Chondrocyte (in vitro differentiated cells): ENCODE measurements around the gene PEX10. TPM values are rescaled to one million over a fixed set of nuclear protein-coding genes. Genes with fewer than 3 reads are reported as not detected.
A peak's percentile ranks its signal among the peaks of the same experiment; 100 is the strongest.

ENCODE experiments used
- DNase-seq: peaks from one replicate; pipeline ENCODE4 v3.0.0; 2021; ENCODE audit warnings: mixed read lengths, low spot score
- H3K27ac Mint-ChIP-seq: one replicate; pipeline ENCODE4 v1.8.0; 2021; ENCODE audit warnings: mild to moderate bottlenecking, moderate library complexity, mixed read lengths; ENCODE audit not compliant: unreplicated experiment
- H3K27me3 Mint-ChIP-seq: 2 replicates; pipeline ENCODE4 v1.8.0; 2021; ENCODE audit warnings: low read depth, mixed read lengths
- H3K36me3 Mint-ChIP-seq: 2 replicates; pipeline ENCODE4 v1.8.0; 2021; ENCODE audit warnings: low read depth, mixed read lengths
- H3K4me1 Mint-ChIP-seq: 2 replicates; pipeline ENCODE4 v1.8.0; 2021; ENCODE audit warnings: low read depth, mild to moderate bottlenecking, mixed read lengths
- H3K4me3 Mint-ChIP-seq: one replicate; pipeline ENCODE4 v1.8.0; 2021; ENCODE audit warnings: mild to moderate bottlenecking, moderate library complexity, mixed read lengths; ENCODE audit not compliant: unreplicated experiment
- H3K9me3 Mint-ChIP-seq: 2 replicates; pipeline ENCODE4 v1.8.0; 2021; ENCODE audit warnings: low read depth, mixed read lengths
- total RNA-seq: library from RNA; stranded (reverse); gene quantifications from 3 replicates; pipeline ENCODE4 v1.2.1, GENCODE V29; 2021
- TF ChIP-seq, protein P1 (sequence below): fragments of 200-600 bp; sonication (generic); IDR thresholded peaks from 2 replicates; pipeline ENCODE4 v1.5.0; 2021; ENCODE audit warnings: antibody characterized with exemption, mild to moderate bottlenecking, moderate library complexity

The PEX10 gene
- total RNA-seq, 1 donor from 2014 or later, result 23.4 TPM

DNA sequence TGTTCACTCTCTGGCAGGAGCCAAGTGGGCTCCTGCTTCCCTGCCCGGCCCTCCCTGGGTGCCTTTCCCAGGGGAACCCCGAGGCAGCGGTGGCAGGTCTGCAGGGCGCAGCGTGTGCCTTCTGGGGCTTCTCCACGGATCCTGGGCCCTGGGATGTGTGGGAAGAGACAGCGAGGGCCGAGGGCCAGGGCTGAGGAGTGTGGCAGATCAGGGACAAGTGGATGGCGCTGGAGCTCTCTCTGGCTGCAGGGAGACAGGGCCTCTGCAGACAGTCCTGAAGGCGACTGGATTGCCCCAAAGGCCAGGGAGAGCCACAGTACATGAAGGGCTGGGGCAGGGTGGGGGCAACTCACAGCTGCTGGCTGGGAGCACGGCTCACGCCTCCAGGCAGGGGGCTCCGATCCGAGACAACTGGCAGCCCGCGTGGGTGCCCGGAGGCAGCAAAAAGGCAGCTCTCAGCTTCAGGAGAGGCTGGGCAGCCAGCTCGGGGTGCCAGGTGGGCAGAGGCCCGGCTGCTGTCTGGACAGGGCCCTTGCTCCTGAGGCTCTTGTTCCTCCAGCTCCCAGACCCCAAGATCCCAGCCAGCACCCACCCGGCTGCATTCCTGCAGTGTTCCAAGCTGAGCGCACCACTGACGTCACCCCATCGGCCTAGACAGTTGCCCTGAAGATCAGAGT lies 37.0 kb downstream of the PEX10 start:
- Mint-ChIP-seq H3K27ac (no peak overlapping the region), H3K4me1 (peaks cover 11% of the 10 kb centered on the region), H3K36me3 (no peaks in the 10 kb centered on the region), H3K4me3 (no peak overlapping the region), H3K9me3 (no peaks in the 10 kb centered on the region), H3K27me3 (no peaks in the 10 kb centered on the region)
- no peak for DNase-seq
- TF ChIP-seq, protein P1, sequence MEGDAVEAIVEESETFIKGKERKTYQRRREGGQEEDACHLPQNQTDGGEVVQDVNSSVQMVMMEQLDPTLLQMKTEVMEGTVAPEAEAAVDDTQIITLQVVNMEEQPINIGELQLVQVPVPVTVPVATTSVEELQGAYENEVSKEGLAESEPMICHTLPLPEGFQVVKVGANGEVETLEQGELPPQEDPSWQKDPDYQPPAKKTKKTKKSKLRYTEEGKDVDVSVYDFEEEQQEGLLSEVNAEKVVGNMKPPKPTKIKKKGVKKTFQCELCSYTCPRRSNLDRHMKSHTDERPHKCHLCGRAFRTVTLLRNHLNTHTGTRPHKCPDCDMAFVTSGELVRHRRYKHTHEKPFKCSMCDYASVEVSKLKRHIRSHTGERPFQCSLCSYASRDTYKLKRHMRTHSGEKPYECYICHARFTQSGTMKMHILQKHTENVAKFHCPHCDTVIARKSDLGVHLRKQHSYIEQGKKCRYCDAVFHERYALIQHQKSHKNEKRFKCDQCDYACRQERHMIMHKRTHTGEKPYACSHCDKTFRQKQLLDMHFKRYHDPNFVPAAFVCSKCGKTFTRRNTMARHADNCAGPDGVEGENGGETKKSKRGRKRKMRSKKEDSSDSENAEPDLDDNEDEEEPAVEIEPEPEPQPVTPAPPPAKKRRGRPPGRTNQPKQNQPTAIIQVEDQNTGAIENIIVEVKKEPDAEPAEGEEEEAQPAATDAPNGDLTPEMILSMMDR, result no peak

DNA sequence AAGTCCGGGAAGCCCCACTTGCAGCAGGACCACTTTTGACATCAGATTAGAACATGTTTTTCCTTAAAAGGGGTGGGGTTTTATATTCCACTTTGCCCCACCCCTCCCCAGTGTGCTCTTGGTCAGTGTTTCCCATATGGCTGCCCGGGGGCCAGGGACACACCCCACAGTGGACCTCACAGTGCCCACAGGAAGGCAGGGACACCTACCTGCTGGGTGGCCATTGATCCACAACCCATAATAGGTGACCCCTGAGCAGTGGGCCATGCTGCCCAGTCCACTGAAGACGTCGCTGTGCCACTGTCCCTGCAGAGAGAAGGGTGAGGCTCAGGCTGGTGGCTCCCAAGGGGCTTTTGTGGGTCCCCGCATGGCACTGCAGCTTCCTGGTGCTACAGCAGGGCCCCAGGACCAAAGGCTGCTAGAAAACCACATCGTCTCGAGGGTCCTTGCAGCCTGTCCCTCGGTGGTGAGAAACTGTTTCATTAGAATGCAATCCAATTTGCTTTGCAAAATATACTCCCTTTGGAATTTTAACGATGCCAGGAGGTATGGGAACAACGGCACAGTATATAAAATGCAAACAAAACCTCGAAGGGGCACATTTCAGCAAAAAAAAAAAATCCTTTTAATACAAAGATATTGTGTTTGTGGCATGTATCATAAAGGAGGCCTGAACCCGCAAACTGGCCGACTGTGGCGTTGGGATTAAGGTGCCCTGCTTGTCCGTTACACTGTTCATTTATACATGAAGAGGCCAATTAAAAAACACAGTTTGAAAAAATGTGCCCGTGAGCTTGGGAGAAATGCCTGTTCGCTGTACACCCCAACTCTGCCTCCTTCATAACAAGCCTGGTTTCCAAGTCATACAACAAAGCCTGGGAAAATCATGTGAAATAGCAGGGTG lies 37.9 kb downstream of the PEX10 start:
- TF ChIP-seq, protein P1, result no peak
- DNase-seq, result peak; percentile 70
- H3K27ac Mint-ChIP-seq, result no peak overlapping the region
- no peaks in the 10 kb centered on the region for H3K27me3 Mint-ChIP-seq
- H3K4me3 Mint-ChIP-seq, result no peak overlapping the region
- H3K36me3 Mint-ChIP-seq, result peaks cover 1% of the 10 kb centered on the region
- H3K9me3 Mint-ChIP-seq, result no peaks in the 10 kb centered on the region
- peaks cover 11% of the 10 kb centered on the region for H3K4me1 Mint-ChIP-seq

DNA sequence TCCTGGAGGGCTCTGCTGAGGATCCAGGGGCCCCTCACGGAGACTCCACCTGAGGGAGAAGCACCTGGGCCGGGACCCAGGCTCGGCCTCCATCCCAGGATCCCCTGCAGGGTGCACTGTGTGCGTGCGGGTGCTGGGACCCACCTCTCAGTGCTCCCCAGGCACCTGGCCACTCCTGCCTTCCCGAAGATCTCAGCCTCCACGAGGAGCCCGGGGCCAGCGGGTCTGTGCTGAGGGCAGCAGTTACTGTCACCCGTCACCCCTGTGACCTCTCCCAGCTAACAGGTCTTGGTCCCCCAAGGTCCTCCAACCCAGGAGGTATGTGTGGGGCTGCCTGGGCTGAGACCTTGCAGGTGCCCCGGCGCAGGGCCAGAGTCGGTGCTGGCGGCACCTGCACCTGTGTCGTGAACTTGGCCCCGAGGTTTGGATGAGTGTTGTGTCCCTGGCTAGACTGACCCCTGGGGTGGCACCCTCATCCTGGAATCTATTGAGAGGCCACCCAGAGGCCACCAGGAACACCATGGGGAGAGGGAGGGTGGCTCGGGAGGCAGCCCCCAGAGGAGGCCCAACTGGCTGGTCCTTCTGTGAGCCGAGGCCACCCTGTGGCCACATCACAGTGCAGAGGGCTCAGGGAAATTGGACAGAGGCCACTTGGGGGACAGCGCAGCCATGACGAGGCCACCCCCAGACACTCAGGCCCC lies 38.7 kb downstream of the PEX10 start:
- TF ChIP-seq, protein P1, result peak; percentile 50
- Mint-ChIP-seq H3K36me3 (peaks cover 1% of the 10 kb centered on the region), H3K9me3 (no peaks in the 10 kb centered on the region), H3K27me3 (no peaks in the 10 kb centered on the region), H3K4me3 (no peak overlapping the region), H3K4me1 (peaks cover 11% of the 10 kb centered on the region), H3K27ac (no peak overlapping the region)
- peak; percentile 91 for DNase-seq

DNA sequence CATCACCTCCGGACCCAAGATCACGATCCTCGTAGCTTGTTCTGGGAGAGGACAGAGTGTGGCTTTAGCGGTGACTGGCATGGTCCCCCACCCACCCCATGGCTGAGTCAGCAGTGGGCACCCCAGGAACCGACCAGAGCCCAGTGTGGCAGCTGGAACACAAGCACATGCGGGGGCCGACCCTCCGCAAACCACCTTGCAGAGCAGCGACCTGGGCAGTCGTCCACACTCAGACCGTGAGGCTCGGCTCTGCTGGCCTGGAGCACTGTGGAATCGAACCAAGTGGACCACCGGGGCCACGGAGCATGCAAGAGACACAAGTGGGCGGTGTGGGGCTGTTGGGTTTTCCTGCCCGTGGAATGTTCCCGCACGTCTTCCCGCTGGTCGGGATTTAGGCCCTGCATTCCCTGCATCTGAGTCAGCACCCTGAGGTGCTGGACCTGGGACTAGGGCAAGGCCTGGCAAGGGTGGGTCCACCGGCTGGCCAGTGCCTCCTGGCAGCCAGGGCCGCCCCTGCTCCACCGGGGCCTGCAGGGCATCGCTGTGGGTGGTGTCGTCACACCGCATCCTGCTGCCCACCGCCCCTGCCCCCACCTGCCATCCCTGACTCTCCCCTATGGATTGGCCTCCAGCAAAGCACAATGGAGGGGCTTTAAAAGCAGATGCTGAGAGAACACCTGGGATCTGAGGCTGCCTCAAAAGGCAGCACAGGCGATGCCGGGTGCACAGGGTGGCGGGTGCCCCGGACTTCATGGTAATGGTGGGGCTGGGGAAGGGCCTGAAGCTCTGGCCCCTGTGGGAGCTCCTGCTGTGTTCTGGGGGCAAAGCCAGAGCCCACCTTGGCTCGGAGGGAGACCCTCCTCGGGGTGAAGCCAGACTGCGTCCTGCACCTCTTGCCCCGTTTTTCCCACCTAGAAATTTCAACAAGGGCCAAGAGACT lies 39.5 kb downstream of the PEX10 start:
- TF ChIP-seq, protein P1, result no peak
- Mint-ChIP-seq H3K27ac (no peak overlapping the region), H3K4me3 (no peak overlapping the region), H3K9me3 (no peaks in the 10 kb centered on the region), H3K36me3 (peaks cover 1% of the 10 kb centered on the region), H3K27me3 (no peaks in the 10 kb centered on the region), H3K4me1 (peaks cover 11% of the 10 kb centered on the region)
- peak; percentile 77 for DNase-seq
